ENCODE measurements around the gene EDDM3A.

Gene EDDM3A

DNA sequence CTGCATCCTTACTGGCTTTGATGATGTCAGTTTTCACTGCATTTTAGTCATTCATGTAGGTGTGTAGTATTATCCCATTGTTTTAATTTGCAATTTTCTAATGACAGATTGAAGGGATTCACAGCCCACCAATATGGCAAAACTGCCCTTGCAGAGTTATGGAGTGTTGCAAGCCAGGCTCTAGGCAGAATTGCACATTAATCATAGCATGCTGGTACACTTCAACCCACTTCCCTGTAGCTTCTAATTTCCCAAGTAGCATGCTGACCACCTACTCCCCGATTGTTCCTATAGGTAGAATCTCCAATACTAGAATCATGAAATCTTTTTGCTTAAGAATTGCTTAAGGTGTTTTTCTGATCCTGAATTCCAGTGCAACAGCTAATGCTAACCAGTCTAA, 30.2 kb downstream of the EDDM3A start:
- TF ChIP-seq TAF1 (IDR thresholded peaks at IDR 0.05; ENCODE audit: borderline replicate concordance, insufficient read depth, low read length) = no peak
- TF ChIP-seq SIN3A (IDR thresholded peaks at IDR 0.05; ENCODE audit: borderline replicate concordance, insufficient read depth, low read length) = no peak

DNA sequence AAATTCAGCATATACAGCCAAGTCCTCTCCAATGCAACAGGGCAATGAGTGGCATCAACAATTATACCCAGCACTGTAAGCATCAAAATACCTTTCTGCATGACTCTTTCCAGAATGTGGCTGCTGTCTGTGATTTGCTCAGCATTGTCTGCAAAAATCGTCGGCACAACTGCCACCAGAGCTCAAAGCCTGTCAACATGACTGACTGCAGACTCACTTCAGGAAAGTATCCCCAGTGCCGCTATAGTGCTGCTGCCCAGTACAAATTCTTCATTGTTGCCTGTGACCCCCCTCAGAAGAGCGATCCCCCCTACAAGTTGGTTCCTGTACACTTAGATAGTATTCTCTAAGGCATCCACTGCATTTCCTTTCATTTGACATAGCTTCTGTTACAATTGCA, 36.1 kb downstream of the EDDM3A start:
- TF ChIP-seq FOXP2 (optimal IDR thresholded peaks at IDR 0.05; ENCODE audit: borderline replicate concordance, extremely low read depth, extremely low read length, insufficient read depth) (no peak), TAF1 (IDR thresholded peaks at IDR 0.05; ENCODE audit: borderline replicate concordance, insufficient read depth, low read length) (no peak), POLR2AphosphoS5 (IDR thresholded peaks at IDR 0.05; ENCODE audit: low read depth, low read length) (no peak), SIN3A (IDR thresholded peaks at IDR 0.05; ENCODE audit: borderline replicate concordance, insufficient read depth, low read length) (no peak)
- TF ChIP-seq, protein P1, sequence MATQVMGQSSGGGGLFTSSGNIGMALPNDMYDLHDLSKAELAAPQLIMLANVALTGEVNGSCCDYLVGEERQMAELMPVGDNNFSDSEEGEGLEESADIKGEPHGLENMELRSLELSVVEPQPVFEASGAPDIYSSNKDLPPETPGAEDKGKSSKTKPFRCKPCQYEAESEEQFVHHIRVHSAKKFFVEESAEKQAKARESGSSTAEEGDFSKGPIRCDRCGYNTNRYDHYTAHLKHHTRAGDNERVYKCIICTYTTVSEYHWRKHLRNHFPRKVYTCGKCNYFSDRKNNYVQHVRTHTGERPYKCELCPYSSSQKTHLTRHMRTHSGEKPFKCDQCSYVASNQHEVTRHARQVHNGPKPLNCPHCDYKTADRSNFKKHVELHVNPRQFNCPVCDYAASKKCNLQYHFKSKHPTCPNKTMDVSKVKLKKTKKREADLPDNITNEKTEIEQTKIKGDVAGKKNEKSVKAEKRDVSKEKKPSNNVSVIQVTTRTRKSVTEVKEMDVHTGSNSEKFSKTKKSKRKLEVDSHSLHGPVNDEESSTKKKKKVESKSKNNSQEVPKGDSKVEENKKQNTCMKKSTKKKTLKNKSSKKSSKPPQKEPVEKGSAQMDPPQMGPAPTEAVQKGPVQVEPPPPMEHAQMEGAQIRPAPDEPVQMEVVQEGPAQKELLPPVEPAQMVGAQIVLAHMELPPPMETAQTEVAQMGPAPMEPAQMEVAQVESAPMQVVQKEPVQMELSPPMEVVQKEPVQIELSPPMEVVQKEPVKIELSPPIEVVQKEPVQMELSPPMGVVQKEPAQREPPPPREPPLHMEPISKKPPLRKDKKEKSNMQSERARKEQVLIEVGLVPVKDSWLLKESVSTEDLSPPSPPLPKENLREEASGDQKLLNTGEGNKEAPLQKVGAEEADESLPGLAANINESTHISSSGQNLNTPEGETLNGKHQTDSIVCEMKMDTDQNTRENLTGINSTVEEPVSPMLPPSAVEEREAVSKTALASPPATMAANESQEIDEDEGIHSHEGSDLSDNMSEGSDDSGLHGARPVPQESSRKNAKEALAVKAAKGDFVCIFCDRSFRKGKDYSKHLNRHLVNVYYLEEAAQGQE (IDR thresholded peaks at IDR 0.05; ENCODE audit: insufficient read depth in 1 of 2, low read depth in 2 of 2, low read length in 2 of 2) = no peak

DNA sequence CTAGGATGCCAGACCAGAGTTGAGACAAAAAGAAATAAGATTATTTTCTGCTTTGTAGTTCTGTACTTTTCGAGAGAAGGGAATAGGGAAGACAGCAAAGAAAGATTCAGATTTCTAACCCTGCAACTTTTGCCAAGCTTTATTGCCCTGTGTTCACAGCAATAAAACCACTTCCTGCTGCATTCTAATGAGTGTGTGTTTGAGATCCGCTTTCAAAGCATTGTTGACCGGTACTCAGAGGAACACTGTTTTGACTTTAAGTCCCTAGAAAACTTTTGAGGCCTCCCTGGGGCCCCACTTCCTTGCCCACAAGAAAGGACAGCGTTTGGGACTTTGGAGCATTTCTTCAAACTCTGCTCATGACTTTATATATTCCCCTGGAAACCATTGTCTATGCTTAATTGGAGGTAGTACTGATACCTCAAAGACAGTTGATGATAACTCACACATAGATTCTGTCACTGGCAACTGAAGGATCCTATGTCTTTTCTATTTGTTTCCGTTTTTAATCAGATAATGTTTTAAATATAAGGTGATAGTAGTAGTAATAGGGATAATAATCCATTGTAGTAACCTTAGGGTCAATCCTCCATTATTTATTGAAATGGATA, 36.7 kb downstream of the EDDM3A start:
- TF ChIP-seq POLR2AphosphoS5 (IDR thresholded peaks at IDR 0.05; ENCODE audit: low read depth, low read length) (no peak), SIN3A (IDR thresholded peaks at IDR 0.05; ENCODE audit: borderline replicate concordance, insufficient read depth, low read length) (no peak), TAF1 (IDR thresholded peaks at IDR 0.05; ENCODE audit: borderline replicate concordance, insufficient read depth, low read length) (no peak), FOXP2 (optimal IDR thresholded peaks at IDR 0.05; ENCODE audit: borderline replicate concordance, extremely low read depth, extremely low read length, insufficient read depth) (no peak)
- TF ChIP-seq, protein P1 (IDR thresholded peaks at IDR 0.05; ENCODE audit: insufficient read depth in 1 of 2, low read depth in 2 of 2, low read length in 2 of 2) = no peak

DNA sequence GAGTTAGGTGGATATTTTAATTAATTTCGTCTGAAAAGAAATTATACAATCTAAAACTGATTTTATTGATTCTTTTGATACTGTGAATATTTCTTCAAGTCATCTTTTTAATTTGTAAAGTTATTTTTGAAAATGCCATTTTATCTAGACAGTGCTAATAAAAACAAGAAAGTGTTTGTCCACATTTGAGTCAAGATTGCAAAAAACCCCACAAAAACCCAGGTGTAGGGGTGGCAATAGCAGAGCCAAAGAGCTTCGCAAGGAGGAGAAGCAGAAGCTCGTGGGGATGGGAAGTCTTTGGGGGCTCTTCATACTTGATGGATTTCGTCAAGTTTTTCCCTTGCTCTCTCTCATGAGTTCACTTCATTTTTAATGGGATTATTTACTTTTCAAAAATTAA, 41.3 kb downstream of the EDDM3A start:
- TF ChIP-seq FOXP2 (optimal IDR thresholded peaks at IDR 0.05; ENCODE audit: borderline replicate concordance, extremely low read depth, extremely low read length, insufficient read depth) = no peak

DNA sequence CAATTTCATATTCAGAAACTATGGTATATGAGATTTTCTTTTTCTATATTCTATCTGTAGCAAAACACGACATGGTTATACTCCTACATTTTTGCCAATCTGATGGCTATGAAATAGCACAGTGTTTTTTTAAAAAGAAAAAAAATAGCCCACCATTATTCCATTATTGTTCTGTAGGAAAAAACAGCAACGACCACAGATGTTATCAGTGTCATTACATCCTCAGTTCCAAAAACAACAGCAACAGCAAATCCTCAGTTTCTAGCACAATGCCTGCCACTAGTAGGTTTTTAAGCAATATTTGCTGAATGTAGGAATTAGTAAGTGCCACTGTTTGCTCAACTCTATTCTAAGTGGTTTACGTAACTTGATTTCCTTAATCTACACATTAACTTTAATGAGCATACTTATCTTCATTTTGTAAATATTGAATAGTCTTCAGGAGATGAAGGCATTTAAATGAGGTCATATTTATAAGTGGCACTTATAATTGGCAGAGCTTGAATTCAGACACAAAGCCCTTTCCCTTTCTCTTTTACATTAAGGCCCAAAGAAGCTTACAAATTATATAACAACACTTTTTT, 43.6 kb downstream of the EDDM3A start:
- no peak for TF ChIP-seq POLR2AphosphoS5 (IDR thresholded peaks at IDR 0.05; ENCODE audit: low read depth, low read length)
- no peak for TF ChIP-seq SIN3A (IDR thresholded peaks at IDR 0.05; ENCODE audit: borderline replicate concordance, insufficient read depth, low read length)
- no peak for TF ChIP-seq TAF1 (IDR thresholded peaks at IDR 0.05; ENCODE audit: borderline replicate concordance, insufficient read depth, low read length)
- TF ChIP-seq FOXP2 (optimal IDR thresholded peaks at IDR 0.05; ENCODE audit: borderline replicate concordance, extremely low read depth, extremely low read length, insufficient read depth) = no peak
- TF ChIP-seq, protein P1 (IDR thresholded peaks at IDR 0.05; ENCODE audit: insufficient read depth in 1 of 2, low read depth in 2 of 2, low read length in 2 of 2) = no peak

DNA sequence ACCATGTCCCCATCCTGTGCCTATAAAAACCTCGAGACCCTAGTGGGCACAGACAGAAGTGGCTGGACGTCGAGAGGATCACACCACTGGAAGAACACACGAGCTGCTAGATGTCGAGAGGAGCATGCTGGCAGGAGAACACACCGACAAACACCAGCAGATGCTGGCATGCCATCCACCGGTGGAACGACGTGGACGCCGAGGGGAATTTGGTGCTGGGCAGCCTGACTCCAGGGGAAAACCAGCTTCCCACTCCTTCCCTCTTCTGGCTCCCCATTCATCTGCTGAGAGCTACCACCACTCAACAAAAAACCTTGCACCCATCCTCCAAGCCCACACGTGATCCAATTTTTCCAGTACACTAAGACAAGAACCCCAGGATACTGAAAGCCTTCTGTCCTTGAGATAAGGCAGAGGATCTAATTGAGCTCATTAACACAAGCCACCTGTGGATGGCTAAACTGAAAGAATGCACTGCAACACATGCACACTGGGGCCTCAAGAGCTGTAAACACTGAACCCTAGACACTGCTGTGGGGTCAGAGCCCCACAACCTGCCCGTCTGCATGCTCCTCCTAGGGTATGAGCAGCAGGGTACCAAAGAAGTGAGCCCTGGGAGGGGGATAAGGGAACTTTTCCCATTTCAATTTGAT, 44.9 kb downstream of the EDDM3A start:
- TF ChIP-seq SIN3A (IDR thresholded peaks at IDR 0.05; ENCODE audit: borderline replicate concordance, insufficient read depth, low read length) (no peak), FOXP2 (optimal IDR thresholded peaks at IDR 0.05; ENCODE audit: borderline replicate concordance, extremely low read depth, extremely low read length, insufficient read depth) (no peak), POLR2AphosphoS5 (IDR thresholded peaks at IDR 0.05; ENCODE audit: low read depth, low read length) (no peak), TAF1 (IDR thresholded peaks at IDR 0.05; ENCODE audit: borderline replicate concordance, insufficient read depth, low read length) (no peak)
- TF ChIP-seq, protein P1 (IDR thresholded peaks at IDR 0.05; ENCODE audit: insufficient read depth in 1 of 2, low read depth in 2 of 2, low read length in 2 of 2) = no peak
